WI38 (cell line): ENCODE data around the gene PTPRK.

Experiments used
- H3K4me3 ChIP-seq: 2 replicates; pipeline ENCODE4 v1.5.1; 2011; ENCODE audit warnings: low read depth, mild to moderate bottlenecking, control low read depth, low read length
- CTCF ChIP-seq: IDR thresholded peaks from 2 replicates; pipeline ENCODE4 v1.5.1; 2012; ENCODE audit warnings: low read depth, mild to moderate bottlenecking, control low read depth, low read length

PTPRK gene

GRCh38 chr6:128174724-128175123 is 345.7 kb downstream of the PTPRK start:
- H3K4me3 ChIP-seq = no peak overlapping the region
- TF ChIP-seq CTCF = no peak

GRCh38 chr6:128172752-128173682 is 347.4 kb downstream of the PTPRK start:
- TF ChIP-seq CTCF = no peak
- no peak overlapping the region for H3K4me3 ChIP-seq

- TF ChIP-seq CTCF = no peak
- H3K4me3 ChIP-seq = no peak overlapping the region
Measured at GRCh38 chr6:128172081-128172480, 348.3 kb downstream of the PTPRK start.

GRCh38 chr6:128171182-128171581 is 349.2 kb downstream of the PTPRK start:
- no peak overlapping the region for H3K4me3 ChIP-seq
- no peak for TF ChIP-seq CTCF

- H3K4me3 ChIP-seq = no peak overlapping the region
Measured at GRCh38 chr6:128168244-128168643, 352.2 kb downstream of the PTPRK start.

DNA sequence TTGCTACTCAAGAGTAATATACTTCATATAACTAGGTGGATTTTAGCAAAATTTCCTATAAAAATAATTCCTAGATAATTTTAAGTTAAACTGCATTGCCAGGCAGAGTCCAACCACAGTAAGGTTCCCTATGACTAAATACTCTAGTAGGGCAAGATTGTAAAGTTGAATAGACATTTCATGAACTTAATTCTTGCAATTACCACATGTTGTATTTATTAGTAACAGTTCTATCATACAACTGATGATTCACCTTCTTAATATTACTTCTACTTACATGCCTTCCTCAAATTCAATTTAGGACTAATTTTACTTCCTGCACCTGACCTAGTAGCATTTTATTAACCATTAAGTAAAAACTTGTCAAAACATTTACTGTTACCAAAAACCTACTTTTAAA is 352.8 kb downstream of the PTPRK start:
- no peak overlapping the region for H3K4me3 ChIP-seq
- no peak for TF ChIP-seq CTCF

More at GRCh38 chr6:128168244-128168643, 352.2 kb downstream of the PTPRK start:
- TF ChIP-seq CTCF = no peak

DNA sequence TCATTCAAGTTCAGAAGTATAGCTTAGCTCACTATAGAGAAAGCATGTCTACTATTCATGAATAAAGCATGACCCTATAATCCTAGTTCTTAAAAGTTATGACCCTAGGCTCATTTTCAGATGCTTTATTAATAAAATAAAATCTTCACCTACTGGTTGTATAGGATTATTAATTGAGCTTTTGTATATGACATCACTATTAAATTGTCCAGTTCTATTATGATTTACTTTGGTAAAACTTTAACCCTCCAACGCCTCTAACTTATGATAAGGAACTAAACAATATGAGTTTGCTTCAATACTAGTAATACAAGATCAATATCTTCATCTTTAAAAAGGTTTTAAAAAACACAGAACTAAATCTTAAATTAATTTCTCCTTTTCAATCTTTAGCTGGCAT is 356.1 kb downstream of the PTPRK start:
- H3K4me3 ChIP-seq = no peak overlapping the region

More for the DNA sequence above, 356.1 kb downstream of the PTPRK start:
- TF ChIP-seq CTCF = no peak
